ACHN (cell line): ENCODE results near the gene PLCG2.
"Not testable (repeated sequence)": the region's sequence is repeated elsewhere in the genome, so short reads cannot be mapped to it uniquely, and the experiment has no call there.

Source experiments
- DNase-seq: peaks from one replicate; pipeline ENCODE4 v3.0.0-alpha.2; 2015
- in situ Hi-C: cut with HindIII; loops from 2 replicates; pipeline ENCODE4 v1.10.0; 2017; ENCODE audit warnings: low sequenced_read_pairs, low pct_ligation_motif_present, low pct_unique_long_range_greater_than_20kb

PLCG2 gene

DNA sequence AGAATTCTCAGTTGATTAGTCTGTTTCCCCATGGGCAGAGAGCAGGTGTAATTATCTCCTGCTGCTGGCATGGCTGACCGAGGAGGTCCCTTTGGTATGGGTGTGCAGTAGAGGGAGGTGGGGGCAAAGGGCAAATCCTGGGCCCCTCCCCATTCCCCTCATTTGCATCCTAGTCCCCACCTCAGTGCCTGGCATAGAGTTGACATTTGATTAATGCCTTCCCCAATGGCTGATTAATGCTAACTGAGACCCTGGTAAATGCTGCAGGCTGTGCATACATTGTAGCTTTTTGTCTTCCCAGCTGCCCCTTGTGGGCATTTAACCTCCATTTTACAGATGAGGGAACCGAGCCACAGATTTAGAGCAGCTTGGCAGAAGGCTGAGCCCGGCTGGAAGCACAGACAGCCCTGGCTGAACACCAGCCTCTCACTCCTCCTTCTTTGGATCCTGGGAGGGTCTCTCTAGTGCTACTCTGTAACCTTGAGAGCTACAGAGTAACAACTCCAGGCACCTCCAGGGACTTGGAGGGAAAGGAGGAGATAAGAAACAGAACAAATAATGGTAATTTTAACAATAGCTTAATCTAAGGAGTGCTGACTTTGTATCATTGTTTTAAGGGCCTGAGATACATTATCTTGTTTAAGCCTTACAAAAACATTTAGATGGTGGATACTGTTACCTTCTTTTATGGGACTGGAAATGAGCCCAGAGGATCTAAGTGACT, 5.1 kb downstream of the PLCG2 start:
- DNase-seq: no peak

DNA sequence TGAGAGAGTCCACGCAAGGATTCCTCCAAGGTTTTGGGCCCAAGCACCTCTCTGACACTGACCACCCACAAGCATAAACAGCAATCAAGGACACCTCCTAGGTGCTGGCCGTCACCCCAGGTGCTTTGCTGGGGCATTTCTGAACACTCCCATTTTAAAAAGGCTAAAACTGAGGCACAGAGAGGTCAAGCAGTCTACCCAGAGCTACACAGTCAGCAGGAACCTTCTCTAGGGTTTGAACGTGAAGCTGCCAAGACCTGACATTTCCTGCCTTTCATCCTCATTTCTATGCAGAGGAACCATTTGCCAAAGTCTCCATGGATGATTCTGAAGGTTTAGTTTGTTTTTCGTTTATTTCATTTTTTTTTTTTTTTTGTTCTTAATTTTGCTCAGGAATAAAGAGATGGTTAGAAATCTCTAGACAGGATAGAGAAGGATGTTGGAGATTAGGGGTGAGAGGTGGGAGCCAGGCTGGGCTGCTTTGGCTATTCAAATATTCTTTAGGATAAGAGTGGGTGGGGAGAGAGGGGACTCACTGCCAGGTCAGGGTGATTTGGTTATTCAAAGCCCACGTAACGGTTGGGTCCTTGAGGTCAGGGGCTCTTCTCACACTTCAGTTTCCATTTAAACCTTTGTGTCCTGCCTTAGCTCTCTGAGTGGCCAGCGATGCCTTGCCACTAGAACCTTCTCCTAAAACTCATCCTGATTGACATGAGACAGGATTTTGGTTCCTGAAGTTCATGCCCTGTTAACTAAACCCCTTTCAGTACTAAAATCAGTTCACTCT, 6.2 kb downstream of the PLCG2 start:
- in situ Hi-C loops: no loop called here
- DNase-seq: no peak

More for the DNA sequence above, 5.1 kb downstream of the PLCG2 start:
- in situ Hi-C loops: no loop called here

DNA sequence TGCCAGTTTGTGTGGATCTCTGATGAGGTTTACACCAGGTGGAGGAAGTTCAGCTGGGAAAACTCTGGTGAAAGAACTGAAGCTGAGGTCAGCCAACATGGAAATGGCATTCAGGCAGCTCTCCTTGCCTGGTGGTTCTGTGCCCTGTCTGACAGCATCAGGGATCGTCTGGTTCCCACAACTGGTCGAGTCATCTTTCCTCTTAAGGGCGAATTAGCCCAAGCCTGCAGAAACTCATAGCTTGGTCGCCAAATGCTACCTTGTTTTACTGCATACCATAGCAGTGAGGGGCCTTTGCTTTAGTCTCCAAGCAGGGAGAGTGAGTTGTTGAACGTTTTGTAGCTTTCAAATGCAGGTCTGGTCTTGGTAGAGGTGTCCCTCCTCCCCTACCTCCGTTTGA, 7.2 kb downstream of the PLCG2 start:
- in situ Hi-C loops: no loop called here
- no peak for DNase-seq

DNA sequence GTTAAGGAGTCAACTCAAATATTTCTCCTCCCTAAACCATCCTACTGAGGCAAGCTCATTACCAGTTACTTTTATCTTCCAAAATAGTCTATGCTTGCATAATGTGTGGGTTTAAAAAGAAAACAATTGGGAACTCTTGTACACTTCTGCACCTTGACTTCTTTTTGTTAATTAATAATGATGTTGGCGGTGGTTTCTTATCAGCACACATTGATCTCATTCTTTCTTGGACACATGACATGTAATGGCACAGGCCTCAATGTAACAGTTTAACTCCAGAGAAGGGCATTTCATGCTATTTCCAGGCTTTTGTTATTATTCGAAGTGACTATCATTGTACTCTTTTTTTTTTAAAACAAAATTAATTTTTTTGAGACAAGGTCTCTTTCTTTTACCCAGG, 7.8 kb downstream of the PLCG2 start:
- no peak for DNase-seq
- in situ Hi-C loops: no loop called here

DNA sequence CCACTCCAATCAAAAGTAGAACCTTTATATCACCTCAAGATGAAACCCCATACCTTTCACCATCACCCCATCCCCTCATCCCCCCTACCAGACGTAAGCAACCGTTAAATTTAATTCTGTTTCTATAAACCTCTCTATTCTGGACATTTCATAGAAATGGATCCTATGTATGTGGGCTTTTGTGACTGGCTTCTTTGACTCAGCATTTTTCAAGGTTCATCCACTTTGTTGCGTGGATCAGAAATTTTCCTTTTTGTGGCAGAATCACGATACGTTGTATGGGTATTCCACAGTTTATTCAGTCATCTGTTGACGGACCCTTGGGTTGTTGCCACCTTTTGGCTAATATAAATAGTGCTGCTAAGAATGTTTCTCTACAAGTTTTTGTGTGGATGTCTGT, 8.6 kb downstream of the PLCG2 start:
- DNase-seq: no peak
- in situ Hi-C loops: no loop called here

DNA sequence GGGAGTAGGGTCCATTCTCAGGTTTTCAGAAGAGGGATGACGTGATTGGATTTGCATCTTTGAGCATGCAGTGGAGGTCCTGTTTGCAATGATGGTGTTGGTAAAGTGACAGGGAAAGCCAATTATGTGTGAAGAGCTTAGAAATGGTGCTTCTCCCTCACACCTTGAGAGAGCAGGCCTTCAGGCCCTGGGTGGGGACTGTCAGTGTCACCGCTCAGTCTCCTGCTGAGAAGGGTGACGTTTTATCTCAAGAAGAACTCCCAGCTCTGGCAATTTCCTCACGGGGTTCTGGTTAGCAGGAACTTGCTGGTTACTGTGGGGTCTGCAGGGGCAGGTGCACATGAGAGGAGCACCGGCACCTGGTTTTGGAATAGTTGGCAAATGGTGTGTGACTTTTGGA, 11.2 kb downstream of the PLCG2 start:
- DNase-seq: no peak
- in situ Hi-C loops: no loop called here

DNA sequence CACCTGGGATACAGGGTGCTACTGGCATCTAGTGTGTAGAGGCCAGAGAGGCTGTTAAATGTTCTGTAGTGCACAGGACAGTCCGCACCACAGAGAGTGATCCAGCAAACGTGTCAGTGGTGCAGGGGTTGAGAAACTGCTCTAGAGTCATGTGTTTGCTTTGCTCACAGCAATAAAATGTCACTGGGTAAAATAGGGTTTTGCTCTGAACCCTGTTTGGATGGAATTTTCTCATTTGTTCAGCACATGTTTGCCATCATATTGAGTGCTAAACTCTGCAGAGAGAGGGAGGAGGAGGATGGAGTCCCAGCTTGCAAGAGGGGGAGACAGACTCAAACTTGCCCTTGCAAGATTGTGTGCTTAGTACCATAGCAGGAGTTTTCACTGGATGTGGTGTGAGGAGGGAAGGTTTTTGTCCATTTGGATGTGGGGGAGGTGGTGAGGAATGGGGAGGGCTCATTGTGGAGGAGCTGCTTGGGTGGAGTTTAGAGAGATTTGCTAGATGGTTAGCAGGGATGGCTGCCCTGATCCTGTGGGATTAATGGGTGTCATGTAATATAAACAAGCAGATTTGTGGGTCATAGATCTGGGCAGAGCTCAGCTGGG, 11.8 kb downstream of the PLCG2 start:
- in situ Hi-C loops: no loop called here
- no peak for DNase-seq

DNA sequence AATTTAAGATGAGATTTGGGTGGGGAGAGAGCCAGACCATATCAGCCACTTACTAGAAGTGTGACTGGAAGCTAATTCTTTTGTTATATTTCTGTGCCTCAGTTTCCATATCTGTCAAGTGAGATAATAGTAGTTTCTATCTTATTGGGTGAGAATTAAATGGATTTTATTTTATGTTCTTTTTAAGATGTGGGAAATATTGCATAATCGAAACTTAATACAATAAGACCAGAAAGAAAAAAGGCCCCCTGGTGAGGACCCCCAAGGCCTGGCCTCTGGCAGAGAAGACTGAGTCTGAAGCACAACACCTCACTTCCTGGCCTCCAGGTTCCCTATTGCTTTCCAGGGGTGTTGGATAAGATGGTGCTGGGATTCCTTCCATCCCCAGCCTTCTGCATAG, 13.7 kb downstream of the PLCG2 start:
- no peak for DNase-seq
- in situ Hi-C loops: no loop called here

DNA sequence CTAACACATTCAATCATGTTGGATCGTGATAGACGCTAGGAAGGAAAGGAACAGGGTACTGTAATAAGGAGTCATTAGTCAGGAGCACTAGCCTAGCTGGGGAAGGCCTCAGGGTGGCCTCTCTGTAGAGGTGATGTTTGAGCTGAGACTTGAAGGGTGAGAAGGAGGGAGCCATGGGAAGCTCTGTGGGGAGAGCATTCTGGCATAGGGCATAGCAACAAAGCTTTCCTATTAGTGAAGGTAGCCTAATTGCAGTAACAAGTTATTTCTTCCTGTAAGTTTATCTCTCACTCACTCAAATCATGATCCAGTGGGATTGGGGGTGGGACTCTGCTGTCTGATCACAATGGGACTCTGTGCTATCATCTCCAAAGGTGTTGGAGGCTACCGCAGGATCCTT, 16.1 kb downstream of the PLCG2 start:
- in situ Hi-C loops: no loop called here
- no peak for DNase-seq

DNA sequence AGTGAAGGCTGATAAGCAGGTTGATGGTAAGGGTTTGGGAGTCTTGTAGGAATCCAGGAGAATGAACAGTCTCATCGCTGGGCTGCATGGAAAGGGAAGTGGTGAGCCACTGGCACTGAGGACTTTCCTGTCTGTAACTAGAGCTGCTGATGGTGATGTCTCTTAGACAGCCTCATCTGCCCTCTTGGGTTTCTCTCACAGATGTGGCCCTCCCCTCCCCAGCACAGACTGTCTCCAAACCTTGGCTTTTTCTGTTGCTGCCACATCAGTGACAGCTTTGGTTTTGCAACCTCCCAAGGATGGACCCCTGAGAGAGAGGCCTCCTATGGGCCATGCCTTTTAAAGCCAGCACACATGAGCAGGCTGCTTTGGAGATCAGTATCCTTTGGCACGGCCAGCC, 16.9 kb downstream of the PLCG2 start:
- DNase-seq: no peak
- in situ Hi-C loops: no loop called here

DNA sequence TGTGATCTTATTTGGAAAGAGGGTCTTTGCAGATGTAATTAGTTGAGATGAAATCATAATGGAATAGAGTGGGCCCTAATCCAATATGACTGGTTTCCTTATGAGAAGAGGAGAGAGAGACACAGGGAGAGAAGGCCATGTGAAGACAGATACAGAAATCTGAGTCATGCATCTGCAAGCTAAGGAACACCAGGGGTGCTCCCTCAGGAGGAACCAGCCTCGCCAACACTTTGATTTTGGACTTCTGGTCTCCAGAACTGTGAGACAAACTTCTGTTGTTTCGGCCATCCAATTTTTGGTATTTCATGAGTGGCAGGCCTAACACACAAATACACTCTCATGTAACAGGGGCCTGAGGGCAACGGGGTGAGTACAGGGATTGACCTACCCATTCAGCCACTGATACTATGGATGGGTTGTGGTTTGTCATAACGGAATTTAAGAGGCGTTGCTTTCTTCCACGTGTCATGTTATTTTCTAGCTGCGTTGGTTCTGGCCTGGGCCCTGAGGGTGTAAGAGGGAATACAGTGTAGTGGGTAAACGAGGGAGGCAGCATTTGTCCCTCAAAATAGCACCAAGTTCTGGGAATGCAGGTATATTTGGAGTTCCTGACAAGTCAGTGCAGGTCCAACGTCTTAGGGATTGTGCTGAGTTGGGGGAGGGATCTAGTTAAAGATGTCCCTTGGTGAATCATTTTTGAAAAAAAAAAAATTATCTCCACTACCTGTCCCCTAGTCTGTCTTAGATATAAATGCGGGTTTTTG, 17.7 kb downstream of the PLCG2 start:
- in situ Hi-C loops: no loop called here
- no peak for DNase-seq

DNA sequence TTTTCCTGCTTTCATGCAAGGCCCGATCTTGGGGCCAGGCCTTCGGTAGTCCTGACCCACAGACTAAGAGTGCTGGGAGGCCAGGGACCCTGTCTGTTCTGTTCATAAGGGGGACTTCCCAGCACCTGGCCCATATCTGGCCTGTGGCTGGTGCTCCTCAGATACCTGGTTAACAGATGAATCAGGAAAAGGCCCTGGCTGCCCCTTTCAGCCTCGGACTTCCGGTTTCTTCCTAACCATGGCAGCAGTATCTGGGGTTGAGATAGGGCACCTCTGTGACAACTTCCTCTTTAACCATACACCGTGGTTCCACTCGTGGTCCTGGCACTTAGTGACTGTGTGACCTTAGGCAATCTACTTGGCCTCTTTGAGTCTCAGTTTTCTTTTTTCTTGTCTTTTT, 18.4 kb downstream of the PLCG2 start:
- no peak for DNase-seq
- in situ Hi-C loops: no loop called here

DNA sequence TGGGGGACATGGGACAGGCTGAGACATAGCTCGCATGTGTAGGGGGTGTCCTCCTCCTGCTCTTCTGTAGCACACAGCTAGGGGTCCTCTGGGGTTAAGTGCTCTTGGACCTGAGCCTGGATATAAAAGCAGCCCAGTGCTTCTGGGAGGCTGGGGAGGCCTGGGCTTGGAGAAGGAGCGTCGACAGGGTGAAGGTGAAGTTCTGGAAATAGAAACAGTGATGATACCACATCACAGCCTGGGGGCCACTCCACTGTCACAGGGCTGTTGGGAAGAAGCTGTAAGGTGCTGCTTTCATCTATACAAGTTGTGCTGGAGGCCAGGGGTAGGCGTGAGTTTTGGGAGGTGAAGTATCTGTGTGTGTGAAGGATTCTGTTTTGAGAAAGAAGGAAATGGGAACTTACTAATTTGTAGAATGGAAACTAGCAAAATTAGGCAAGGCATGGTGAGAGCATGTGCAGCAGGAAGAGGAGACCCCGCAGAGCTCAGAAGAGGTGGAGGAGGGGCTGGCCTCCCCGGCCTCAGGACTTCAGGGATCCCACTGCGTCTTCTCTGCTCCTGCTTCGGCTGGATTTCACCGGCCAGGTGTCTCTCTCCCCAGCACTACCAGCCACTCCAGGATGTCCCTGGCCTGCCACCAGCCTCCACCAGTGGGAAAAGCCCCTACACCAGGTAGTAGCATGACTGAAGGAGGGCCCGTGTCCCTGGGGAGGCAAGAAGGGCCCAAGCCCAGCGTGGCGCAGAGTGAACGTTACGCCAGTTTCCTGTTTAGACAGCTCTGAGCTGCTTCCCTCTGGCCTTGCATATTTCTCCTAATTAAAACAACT, 19.4 kb downstream of the PLCG2 start:
- in situ Hi-C loops: no loop called here
- DNase-seq: no peak

DNA sequence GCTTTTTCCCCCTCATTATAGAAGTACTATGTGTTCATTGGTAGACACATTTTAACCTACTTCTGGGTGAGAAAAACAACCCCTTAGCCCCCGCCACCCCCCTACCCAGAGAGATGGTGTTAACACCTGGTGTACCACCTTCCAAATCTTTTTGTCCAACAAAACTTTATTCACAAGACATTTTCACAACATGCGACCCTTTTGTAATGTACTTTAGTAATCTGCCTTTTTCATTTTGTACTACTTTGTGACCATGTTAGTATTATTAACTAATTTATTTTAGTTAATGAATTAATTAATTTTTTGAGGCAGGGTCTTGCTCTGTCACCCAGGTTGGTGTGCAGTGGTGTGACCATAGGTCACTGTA, 20.0 kb downstream of the PLCG2 start:
- DNase-seq: no peak
- in situ Hi-C loops: no loop called here

DNA sequence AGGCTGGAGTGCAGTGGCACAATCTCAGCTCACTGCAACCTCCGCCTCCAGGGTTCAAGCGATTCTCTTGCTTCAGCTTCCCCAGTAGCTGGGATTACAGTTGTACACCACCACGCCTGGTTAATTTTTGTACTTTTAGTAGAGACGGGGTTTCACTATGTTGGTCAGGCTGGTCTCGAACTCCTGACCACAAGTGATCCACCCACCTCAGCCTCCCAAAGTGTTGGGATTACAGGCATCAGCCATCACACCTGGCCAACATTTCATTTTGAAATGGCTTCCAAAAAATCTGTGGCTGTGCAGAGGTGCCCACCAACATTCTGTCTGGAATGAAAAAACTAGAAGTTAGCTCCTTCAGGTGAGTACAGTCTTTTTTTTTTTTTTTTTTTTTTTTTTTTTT, 22.6 kb downstream of the PLCG2 start:
- DNase-seq, in situ Hi-C loops: not testable (repeated sequence)

DNA sequence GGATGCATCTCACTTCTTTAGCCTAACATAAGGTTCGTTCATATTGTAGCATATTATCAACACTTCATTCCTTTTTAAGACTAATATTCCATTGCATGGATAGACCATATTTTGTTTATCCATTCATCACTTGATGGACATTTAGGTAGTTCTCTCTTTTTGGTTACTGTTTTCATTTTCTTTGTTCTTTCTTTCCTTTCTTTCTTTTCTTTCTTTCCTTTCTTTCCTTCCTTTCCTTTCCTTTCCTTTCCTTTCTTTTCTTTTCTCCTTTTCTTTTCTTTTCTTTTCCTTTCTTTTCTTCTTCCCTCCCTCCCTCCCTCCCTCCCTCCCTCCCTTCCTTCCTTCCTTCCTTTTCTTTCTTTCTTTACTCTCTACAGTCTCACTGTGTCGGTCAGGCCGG, 24.2 kb downstream of the PLCG2 start:
- DNase-seq: no peak

DNA sequence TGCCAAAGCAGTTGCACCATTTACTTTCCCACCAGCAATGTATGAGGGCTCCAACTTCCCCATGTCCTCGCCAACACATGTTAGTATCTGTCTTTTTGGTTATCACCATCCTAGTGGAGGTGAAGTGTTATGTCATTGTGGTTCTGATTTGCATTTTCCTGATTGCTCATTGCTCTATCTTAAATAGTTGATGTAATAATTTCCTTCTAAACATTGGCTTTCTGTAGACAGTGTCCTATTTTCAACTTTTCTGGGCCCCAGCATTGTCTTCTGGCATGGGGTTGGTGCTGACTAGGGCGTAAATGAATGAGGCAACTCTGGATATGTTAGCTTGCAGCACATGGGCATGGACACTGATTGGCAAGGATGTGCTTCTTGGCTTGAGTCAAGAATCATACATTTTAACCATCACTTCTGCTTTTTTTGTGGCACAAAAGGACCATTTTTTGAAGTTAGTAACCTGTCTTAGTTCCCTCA, 25.1 kb downstream of the PLCG2 start:
- in situ Hi-C loops: no loop called here
- DNase-seq: no peak

More for the DNA sequence above, 24.2 kb downstream of the PLCG2 start:
- in situ Hi-C loops: no loop called here

DNA sequence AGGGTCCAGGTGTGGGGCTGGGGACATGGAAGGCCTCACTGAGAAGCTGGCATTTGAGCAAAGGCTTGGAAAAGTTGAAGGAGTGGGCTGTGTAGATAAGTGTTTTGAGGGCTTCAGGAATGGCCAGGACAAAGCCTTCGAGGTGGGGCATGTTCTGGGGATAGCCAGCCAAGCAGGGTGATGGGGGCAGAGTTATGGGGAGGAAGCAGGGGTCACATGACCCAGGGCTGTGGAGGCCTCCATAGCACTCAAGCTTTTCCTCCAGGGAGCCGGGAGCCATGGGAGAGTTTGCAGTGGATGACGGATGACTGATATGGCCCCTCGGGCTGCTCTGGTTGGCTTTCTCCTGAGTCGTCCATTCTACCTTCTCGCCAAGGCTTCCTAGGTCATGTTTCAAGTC, 27.6 kb downstream of the PLCG2 start:
- in situ Hi-C loops: no loop called here
- no peak for DNase-seq
